NCI-H2107 treated with DMSO at 0.1 percent for 48 hours (cell line): ENCODE results near the gene ZNF37A.
"Not testable (repeated sequence)": the region's sequence is repeated elsewhere in the genome, so short reads cannot be mapped to it uniquely, and the experiment has no call there.

Experiments
- DNase-seq: peaks from one replicate; lab custom pipeline; 2025; ENCODE audit not compliant: unreplicated experiment; lab: John Stamatoyannopoulos, UW

ZNF37A gene

GRCh38 chr10:38147686-38148085 is 53.5 kb downstream of the ZNF37A start:
- DNase-seq = no peak

DNA sequence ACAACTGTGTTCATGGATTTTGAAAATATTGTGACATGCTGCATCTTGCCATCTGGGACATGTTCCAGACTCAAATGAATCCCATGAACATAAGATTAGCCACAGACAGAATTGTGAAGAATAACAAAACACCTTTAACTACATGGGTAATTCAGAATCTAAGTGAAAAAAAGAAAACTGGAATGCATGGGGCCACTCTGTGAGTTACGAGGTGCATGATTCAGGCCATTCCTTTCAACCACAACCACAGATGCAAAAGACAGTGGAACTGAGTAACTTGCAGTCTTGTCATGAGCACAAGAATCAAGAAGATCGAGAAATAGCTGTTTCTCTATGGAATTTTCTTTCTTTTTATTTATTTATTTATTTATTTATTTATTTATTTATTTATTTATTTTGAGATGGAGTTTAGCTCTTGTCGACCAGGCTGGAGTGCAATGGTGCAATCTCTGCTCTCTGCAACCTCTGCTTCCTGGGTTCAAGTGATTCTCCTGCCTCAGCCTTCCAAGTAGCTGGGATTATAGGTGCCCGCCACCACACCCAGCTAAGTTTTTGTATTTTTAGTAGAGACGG is 56.8 kb downstream of the ZNF37A start:
- DNase-seq = not testable (repeated sequence)

- no peak for DNase-seq
Observed at GRCh38 chr10:38156416-38157269, 62.5 kb downstream of the ZNF37A start.

DNA sequence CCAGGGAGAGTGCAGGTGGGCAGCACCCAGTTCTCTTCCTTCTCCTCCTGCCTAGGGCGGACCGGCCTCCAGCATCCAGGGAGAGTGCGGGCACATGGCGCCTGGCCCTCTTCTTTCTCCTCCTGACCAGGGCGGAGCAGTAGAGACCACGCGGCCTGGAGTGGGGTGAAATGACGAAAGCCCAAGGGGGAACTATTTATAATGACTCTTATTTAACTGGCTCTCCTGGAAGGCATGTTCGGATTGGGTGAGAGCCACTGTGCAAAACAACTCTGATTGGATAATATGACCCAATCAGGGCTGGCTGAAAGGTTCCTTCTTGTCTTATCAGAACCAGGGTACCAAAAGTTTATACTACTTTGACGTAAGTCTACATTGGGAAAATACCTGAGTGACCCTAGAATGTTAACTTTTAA is 63.1 kb downstream of the ZNF37A start:
- DNase-seq = no peak

DNA sequence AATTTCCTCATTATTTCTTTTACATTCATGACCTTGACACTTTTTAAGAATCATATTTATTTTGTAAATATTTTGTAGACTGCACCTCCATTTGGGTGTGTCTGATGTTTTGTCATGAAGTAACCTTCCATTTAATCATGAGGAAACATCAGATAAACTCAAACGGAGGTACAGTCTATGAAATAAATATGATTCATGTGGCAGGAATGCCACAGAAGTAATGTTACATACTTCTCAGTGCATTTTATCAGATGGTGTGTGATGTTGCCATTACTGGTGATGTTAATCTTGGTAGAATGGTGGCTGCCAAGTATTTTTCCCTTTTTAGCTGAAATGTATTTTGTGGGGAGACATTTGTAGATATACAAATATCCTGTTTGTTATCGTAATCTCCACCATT is 64.9 kb downstream of the ZNF37A start:
- no peak for DNase-seq

- no peak for DNase-seq
Observed at GRCh38 chr10:38163617-38164016, 69.5 kb downstream of the ZNF37A start.

- no peak for DNase-seq
Observed at GRCh38 chr10:38174336-38174735, 80.2 kb downstream of the ZNF37A start.

DNA sequence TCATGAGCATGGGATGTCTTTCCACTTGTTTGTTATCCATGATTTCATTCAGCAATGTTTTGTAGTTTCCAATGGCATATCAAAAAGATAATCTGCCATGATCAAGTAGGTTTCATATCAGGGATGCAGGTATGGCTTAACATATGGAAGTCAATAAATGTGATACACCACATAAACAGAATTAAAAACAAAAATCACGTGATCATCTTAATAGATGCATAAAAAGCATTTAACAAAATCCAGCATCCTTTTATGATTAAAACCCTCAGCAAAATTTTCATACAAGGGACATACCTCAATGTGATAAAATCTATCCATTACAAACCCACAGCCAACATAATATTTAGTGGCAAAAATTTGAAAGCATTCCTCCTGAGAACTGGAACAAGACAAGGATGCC is 90.3 kb downstream of the ZNF37A start:
- DNase-seq = no peak
